Stomach smooth muscle (tissue), 2 donors: ENCODE results near the gene BIN2.

Experiments used
- H3K27ac ChIP-seq: one replicate; pipeline ENCODE4 v1.7.0; 2013; ENCODE audit warnings: mild to moderate bottlenecking, low read length, inconsistent platforms
- H3K27me3 ChIP-seq, 2 donors: one replicate each; pipeline ENCODE4 v1.7.0; 2013; ENCODE audit warnings: low read length in 2 of 2; ENCODE audit not compliant: insufficient read depth in 2 of 2, control insufficient read depth in 1 of 2
- H3K36me3 ChIP-seq, 2 donors: one replicate each; pipeline ENCODE4 v1.7.0; 2013; ENCODE audit warnings: low read length in 2 of 2; ENCODE audit not compliant: control insufficient read depth in 2 of 2, insufficient read depth in 2 of 2
- H3K4me1 ChIP-seq: one replicate; pipeline ENCODE4 v1.7.0; 2013; ENCODE audit warnings: low read length; ENCODE audit not compliant: control insufficient read depth, insufficient read depth
- H3K4me3 ChIP-seq, 2 donors: one replicate each; pipeline ENCODE4 v1.7.0; 2013; ENCODE audit warnings: low read length in 2 of 2
- H3K9ac ChIP-seq, 2 donors: one replicate each; pipeline ENCODE4 v1.7.0; 2013; ENCODE audit warnings: low read length in 2 of 2, mild to moderate bottlenecking in 1 of 2
- H3K9me3 ChIP-seq, 2 donors: one replicate each; pipeline ENCODE4 v1.7.0; 2013; ENCODE audit warnings: low read length in 2 of 2; ENCODE audit not compliant: control insufficient read depth in 2 of 2
- donor health status: healthy.
- donor health status: Pancreatic carcinoma.

Gene BIN2

GRCh38 chr12:51238037-51238509 lies 85.9 kb downstream of the BIN2 start:
- no peaks in the 10 kb centered on the region for H3K9me3 ChIP-seq
- H3K4me3 ChIP-seq: peak overlapping the region; percentile 99 to 100

GRCh38 chr12:51234530-51234929 lies 89.4 kb downstream of the BIN2 start:
- H3K9me3 ChIP-seq: no peaks in the 10 kb centered on the region
- H3K9ac ChIP-seq: no peak overlapping the region
- H3K36me3 ChIP-seq: no peaks in the 10 kb centered on the region
- H3K4me3 ChIP-seq: no peak overlapping the region
- no peak overlapping the region for H3K27ac ChIP-seq
- no peaks in the 10 kb centered on the region for H3K27me3 ChIP-seq
- peaks cover 6% of the 10 kb centered on the region for H3K4me1 ChIP-seq

More at GRCh38 chr12:51238037-51238509, 85.9 kb downstream of the BIN2 start:
- H3K27ac ChIP-seq: peak overlapping the region; percentile 100
- H3K9ac ChIP-seq: peak overlapping the region; percentile 85 to 100
- peaks cover 22% of the 10 kb centered on the region for H3K4me1 ChIP-seq
- peaks cover 23 to 24% of the 10 kb centered on the region in 2 donors for H3K36me3 ChIP-seq
- H3K27me3 ChIP-seq: no peaks in the 10 kb centered on the region

GRCh38 chr12:51232642-51233041 lies 91.3 kb downstream of the BIN2 start:
- no peaks in the 10 kb centered on the region for H3K36me3 ChIP-seq
- H3K4me1 ChIP-seq: no peaks in the 10 kb centered on the region
- H3K27ac ChIP-seq: no peak overlapping the region
- H3K9me3 ChIP-seq: no peaks in the 10 kb centered on the region
- H3K9ac ChIP-seq: no peak overlapping the region
- H3K27me3 ChIP-seq: no peaks in the 10 kb centered on the region
- H3K4me3 ChIP-seq: no peak overlapping the region
